Prostate gland (tissue), 2 donors: ENCODE measurements around the gene RPL12. TPM values are rescaled to one million over a fixed set of nuclear protein-coding genes. Genes with fewer than 3 reads are reported as not detected.

Experiments used
- DNase-seq: peaks from one replicate; pipeline ENCODE4 v3.0.0-alpha.2; 2019; ENCODE audit warnings: low spot score
- H3K27ac ChIP-seq, 2 donors: fragments of 200-600 bp; sonication (generic); 2 replicates each; pipeline ENCODE4 v1.5.1; 2017 to 2019
- H3K27me3 ChIP-seq: fragments of 200-600 bp; sonication (generic); replicated peaks from 2 replicates; pipeline ENCODE4 v1.5.1; 2019; ENCODE audit not compliant: insufficient read depth
- H3K36me3 ChIP-seq, 2 donors: fragments of 200-600 bp; sonication (generic); 1 replicate in 1 of 2; 2 replicates in 1 of 2; pipeline versions ENCODE4 v1.5.1 to v1.8.1; 2017 to 2019
- H3K4me1 ChIP-seq: fragments of 200-600 bp; sonication (generic); replicated peaks from 2 replicates; pipeline ENCODE4 v1.5.1; 2019
- H3K4me3 ChIP-seq, 2 donors: fragments of 200-600 bp; sonication (generic); 2 replicates each; pipeline ENCODE4 v1.5.1; 2017 to 2019
- H3K9me3 ChIP-seq: fragments of 200-600 bp; sonication (generic); 2 replicates; pipeline ENCODE4 v1.5.1; 2017
- CTCF ChIP-seq, 4 experiments: fragments of 200-600 bp in 2 of 4; fragments of 450-650 bp in 2 of 4; sonication (generic) in 2 of 4; IDR thresholded peaks; 1 replicate in 3 of 4; 2 replicates in 1 of 4; pipeline ENCODE4 v1.5.1; 2016 to 2019; ENCODE audit warnings: antibody characterized with exemption in 4 of 4, mild to moderate bottlenecking in 2 of 4, moderate library complexity in 2 of 4
- POLR2A ChIP-seq: fragments of 450-650 bp; IDR thresholded peaks from one replicate; pipeline ENCODE4 v1.6.1; 2016; ENCODE audit warnings: antibody characterized with exemption, mild to moderate bottlenecking
- POLR2AphosphoS5 ChIP-seq: sonication (generic); formaldehyde crosslinking; IDR thresholded peaks from one replicate; pipeline ENCODE4 v1.6.1; 2017; ENCODE audit warnings: antibody characterized with exemption
- WGBS: methylation state at CpG from one replicate; pipeline ENCODE4 v1.1.5; 2018; 5-methylcytosine and 5-hydroxymethylcytosine counted together
- intact Hi-C: fragments of 100-400 bp; cut with DNase I; formaldehyde crosslinking; loops from one replicate; pipeline ENCODE4 v1.14.2; 2022
- total RNA-seq, 2 donors: library from RNA; depleted of rRNA; stranded (reverse); fragments of >200 nt; gene quantifications; one replicate each; pipeline ENCODE4 v1.1.0, GENCODE V29; 2016

Gene RPL12
- total RNA-seq, 2 donors from 2014 or later: 1,460 to 2,640 TPM

GRCh38 chr9:127493592-127494303 is 42.5 kb upstream of the RPL12 start:
- Histone ChIP-seq H3K27me3 (no peaks in the 10 kb centered on the region), H3K4me1 (peaks cover 20% of the 10 kb centered on the region), H3K27ac (peak overlapping the region in 1 of 2 donors; percentile 84), H3K36me3 (no peaks in the 10 kb centered on the region), H3K4me3 (no peak overlapping the region), H3K9me3 (no peaks in the 10 kb centered on the region)
- intact Hi-C loops: no loop called here
- no peak for DNase-seq
- TF ChIP-seq POLR2A (no peak), POLR2AphosphoS5 (no peak), CTCF (IDR thresholded peaks at IDR 0.05) (no peak)
- 78% methylated on average over 21 of the region's 22 CpGs for WGBS

GRCh38 chr9:127492616-127493015 is 41.4 kb upstream of the RPL12 start:
- no peak overlapping the region for H3K27ac ChIP-seq
- intact Hi-C loops: no loop called here
- DNase-seq: no peak
- H3K4me3 ChIP-seq: no peak overlapping the region
- WGBS: 70% methylated on average over 14 of the region's 14 CpGs
- TF ChIP-seq POLR2A (no peak), POLR2AphosphoS5 (no peak), CTCF (IDR thresholded peaks at IDR 0.05) (no peak)
- no peaks in the 10 kb centered on the region for H3K36me3 ChIP-seq
- H3K9me3 ChIP-seq: no peaks in the 10 kb centered on the region
- H3K27me3 ChIP-seq: no peaks in the 10 kb centered on the region
- peaks cover 20% of the 10 kb centered on the region for H3K4me1 ChIP-seq

- Histone ChIP-seq H3K4me1 (peaks cover 17% of the 10 kb centered on the region), H3K36me3 (no peaks in the 10 kb centered on the region), H3K9me3 (no peaks in the 10 kb centered on the region), H3K27me3 (no peaks in the 10 kb centered on the region), H3K27ac (no peak overlapping the region), H3K4me3 (no peak overlapping the region)
- DNase-seq: no peak
- intact Hi-C loops: no loop called here
- TF ChIP-seq CTCF (IDR thresholded peaks at IDR 0.05) (no peak), POLR2AphosphoS5 (no peak), POLR2A (no peak)
- WGBS: 85% methylated on average over 10 of the region's 10 CpGs
Observed at GRCh38 chr9:127491516-127491915, 40.3 kb upstream of the RPL12 start.

- TF ChIP-seq CTCF (IDR thresholded peaks at IDR 0.05): no peak
- no peak for TF ChIP-seq POLR2AphosphoS5
- TF ChIP-seq POLR2A: no peak
- peaks cover 0 to 7% of the 10 kb centered on the region in 2 donors for H3K36me3 ChIP-seq
- no peak overlapping the region for H3K27ac ChIP-seq
- intact Hi-C loops: no loop called here
- H3K4me1 ChIP-seq: peaks cover 9% of the 10 kb centered on the region
- no peak overlapping the region for H3K4me3 ChIP-seq
- no peaks in the 10 kb centered on the region for H3K27me3 ChIP-seq
- WGBS: 79% methylated on average over 9 of the region's 9 CpGs
- no peaks in the 10 kb centered on the region for H3K9me3 ChIP-seq
- no peak for DNase-seq
Observed at GRCh38 chr9:127490535-127491230, 39.5 kb upstream of the RPL12 start.
